OCI-LY3 (cell line): ENCODE results near the gene RAD50.

ENCODE experiments used
- EZH2phosphoT487 ChIP-seq: fragments of 200-600 bp; shearing (Covaris generic); IDR thresholded peaks from 2 replicates; pipeline ENCODE4 v1.6.1; 2018; ENCODE audit warnings: antibody characterized with exemption, mixed run types, low read depth
- TF ChIP-seq, protein P1 (sequence below): fragments of 200-600, 300-600 bp; sonication (generic); IDR thresholded peaks from 2 replicates; pipeline ENCODE4 v1.5.1; 2014; ENCODE audit warnings: antibody characterized with exemption, low read length, low read depth

DNA sequence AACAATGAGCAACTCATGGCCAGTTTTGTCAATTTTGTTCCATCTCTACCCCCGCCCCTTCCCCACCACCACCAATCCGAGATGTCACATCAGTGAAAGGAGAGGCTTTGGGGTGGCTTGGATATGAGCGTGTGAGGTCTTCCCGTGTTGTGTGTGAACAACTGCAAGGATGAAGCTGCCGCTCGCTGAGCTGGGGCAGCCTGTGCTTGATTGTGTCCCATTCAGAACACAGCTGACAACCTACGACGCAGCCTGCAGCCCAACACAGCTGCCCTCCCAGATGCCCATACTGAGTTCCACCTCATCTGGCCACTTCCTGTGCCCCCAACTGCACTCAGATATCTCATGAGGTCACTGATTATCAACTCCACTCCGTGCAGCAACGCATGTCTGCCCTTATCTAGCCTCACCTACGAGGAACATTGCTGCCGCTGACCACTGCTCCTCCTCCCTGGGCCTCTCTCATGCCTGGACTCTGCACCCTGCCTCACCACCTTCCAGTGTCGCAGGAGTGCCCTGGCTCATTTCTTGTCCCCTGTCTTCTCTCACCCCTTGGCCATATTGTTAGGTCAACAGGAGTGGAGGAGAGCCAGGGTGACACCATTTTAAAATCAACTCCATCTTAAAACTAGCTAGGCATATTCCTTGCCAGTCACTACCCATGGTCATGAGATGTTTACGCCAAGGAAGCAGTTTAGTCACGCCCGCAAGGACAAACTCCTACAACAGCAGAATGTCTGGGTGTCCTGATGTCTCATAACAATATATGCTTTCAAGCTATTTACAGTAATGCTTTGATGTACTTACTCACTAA, 109.7 kb downstream of the RAD50 start:
- TF ChIP-seq, protein P1, sequence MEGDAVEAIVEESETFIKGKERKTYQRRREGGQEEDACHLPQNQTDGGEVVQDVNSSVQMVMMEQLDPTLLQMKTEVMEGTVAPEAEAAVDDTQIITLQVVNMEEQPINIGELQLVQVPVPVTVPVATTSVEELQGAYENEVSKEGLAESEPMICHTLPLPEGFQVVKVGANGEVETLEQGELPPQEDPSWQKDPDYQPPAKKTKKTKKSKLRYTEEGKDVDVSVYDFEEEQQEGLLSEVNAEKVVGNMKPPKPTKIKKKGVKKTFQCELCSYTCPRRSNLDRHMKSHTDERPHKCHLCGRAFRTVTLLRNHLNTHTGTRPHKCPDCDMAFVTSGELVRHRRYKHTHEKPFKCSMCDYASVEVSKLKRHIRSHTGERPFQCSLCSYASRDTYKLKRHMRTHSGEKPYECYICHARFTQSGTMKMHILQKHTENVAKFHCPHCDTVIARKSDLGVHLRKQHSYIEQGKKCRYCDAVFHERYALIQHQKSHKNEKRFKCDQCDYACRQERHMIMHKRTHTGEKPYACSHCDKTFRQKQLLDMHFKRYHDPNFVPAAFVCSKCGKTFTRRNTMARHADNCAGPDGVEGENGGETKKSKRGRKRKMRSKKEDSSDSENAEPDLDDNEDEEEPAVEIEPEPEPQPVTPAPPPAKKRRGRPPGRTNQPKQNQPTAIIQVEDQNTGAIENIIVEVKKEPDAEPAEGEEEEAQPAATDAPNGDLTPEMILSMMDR: no peak
- no peak for TF ChIP-seq EZH2phosphoT487
